IMR-90 (cell line): ENCODE results near the gene MACF1. TPM values are rescaled to one million over a fixed set of nuclear protein-coding genes. Genes with fewer than 3 reads are reported as not detected.

ENCODE experiments used
- ATAC-seq: fragments of 200-7000 bp; cut with Tn5 transposase; 2 replicates; pipeline ENCODE4 v1.9.1; 2020; ENCODE audit warnings: low read depth, mild to moderate bottlenecking, moderate library complexity
- BruUV-seq: library from RNA; stranded (reverse); fragments of 400-500 nt; replicated peaks from 2 replicates; lab custom pipeline; 2021; lab: Mats Ljungman, UMichigan
- CTCF ChIA-PET: fragments of 300-600 bp; formaldehyde crosslinking; extraction: SDS; loops from one replicate; lab custom pipeline; 2021; ENCODE audit warnings: antibody characterized with exemption; lab: Yijun Ruan, JAX
- POLR2A ChIA-PET: fragments of 300-600 bp; sonication (Branson Sonifier 250); formaldehyde crosslinking; loops from one replicate; lab custom pipeline; 2022; ENCODE audit warnings: antibody characterized with exemption; ENCODE audit not compliant: unreplicated experiment; lab: Charles Lee
- DNase-seq: peaks from one replicate; pipeline ENCODE4 v3.0.0; 2013
- H2AFZ ChIP-seq: replicated peaks from 2 replicates; pipeline ENCODE3; 2013; ENCODE audit warnings: low read length, mild to moderate bottlenecking; ENCODE audit not compliant: poor library complexity
- H2AK5ac ChIP-seq: 2 replicates; pipeline ENCODE4 v1.6.1; 2013; ENCODE audit warnings: low read depth, low read length, inconsistent platforms
- H2AK9ac ChIP-seq: replicated peaks from 2 replicates; pipeline ENCODE3; 2013; ENCODE audit warnings: mild to moderate bottlenecking, low read depth, low read length, moderate library complexity; ENCODE audit not compliant: poor library complexity
- H2BK120ac ChIP-seq: 2 replicates; pipeline ENCODE4 v1.6.1; 2013; ENCODE audit warnings: low read depth, low read length, inconsistent platforms
- H2BK15ac ChIP-seq: 3 replicates; pipeline ENCODE4 v1.6.1; 2013; ENCODE audit warnings: low read depth, low read length, inconsistent platforms
- H2BK20ac ChIP-seq: 2 replicates; pipeline ENCODE4 v1.6.1; 2013; ENCODE audit warnings: low read depth, mild to moderate bottlenecking, inconsistent platforms, low read length, moderate library complexity
- H2BK5ac ChIP-seq: 2 replicates; pipeline ENCODE4 v1.6.1; 2013; ENCODE audit warnings: mild to moderate bottlenecking, low read depth, low read length, inconsistent platforms; ENCODE audit not compliant: poor library complexity, severe bottlenecking
- H3K14ac ChIP-seq: replicated peaks from 2 replicates; pipeline ENCODE4 v1.6.1; 2013; ENCODE audit warnings: low read depth, low read length, inconsistent platforms
- H3K18ac ChIP-seq: 2 replicates; pipeline ENCODE4 v1.6.1; 2013; ENCODE audit warnings: low read depth, low read length, control low read depth
- H3K23ac ChIP-seq: 2 replicates; pipeline ENCODE4 v1.6.1; 2013; ENCODE audit warnings: low read depth, low read length, inconsistent platforms
- H3K27ac ChIP-seq: 2 replicates; pipeline ENCODE4 v1.5.1; 2013; ENCODE audit warnings: mild to moderate bottlenecking, control low read depth, low read length; ENCODE audit not compliant: insufficient read depth
- H3K27me3 ChIP-seq: 2 replicates; pipeline ENCODE4 v1.6.1; 2013; ENCODE audit warnings: low read length; ENCODE audit not compliant: control insufficient read depth, insufficient read depth
- H3K36me3 ChIP-seq: 2 replicates; pipeline ENCODE4 v1.6.1; 2013; ENCODE audit warnings: low read length, mixed read lengths; ENCODE audit not compliant: control insufficient read depth, insufficient read depth
- H3K4ac ChIP-seq: 2 replicates; pipeline ENCODE4 v1.6.1; 2013; ENCODE audit warnings: low read depth, low read length, inconsistent platforms
- H3K4me1 ChIP-seq: 2 replicates; pipeline ENCODE4 v1.6.1; 2013; ENCODE audit warnings: low read length, mixed read lengths; ENCODE audit not compliant: control insufficient read depth, insufficient read depth
- H3K4me2 ChIP-seq: 2 replicates; pipeline ENCODE4 v1.6.1; 2013; ENCODE audit warnings: low read depth, mild to moderate bottlenecking, control low read depth, low read length, moderate library complexity
- H3K4me3 ChIP-seq: 2 replicates; pipeline ENCODE4 v1.5.1; 2013; ENCODE audit warnings: low read depth, mild to moderate bottlenecking, control low read depth, low read length, moderate library complexity; ENCODE audit not compliant: insufficient read depth
- H3K56ac ChIP-seq: 2 replicates; pipeline ENCODE4 v1.6.1; 2013; ENCODE audit warnings: low read length, inconsistent platforms; ENCODE audit not compliant: insufficient read depth; ENCODE audit errors: extremely low read depth
- H3K79me1 ChIP-seq, 2 experiments: 2 replicates each; pipeline ENCODE4 v1.6.1; 2013; ENCODE audit warnings: low read length in 2 of 2, inconsistent platforms in 1 of 2, low read depth in 1 of 2
- H3K9ac ChIP-seq: 2 replicates; pipeline ENCODE4 v1.6.1; 2013; ENCODE audit warnings: low read depth, low read length, control low read depth
- H3K9me1 ChIP-seq: 2 replicates; pipeline ENCODE4 v1.6.1; 2013; ENCODE audit warnings: low read length, inconsistent platforms; ENCODE audit not compliant: insufficient read depth
- H3K9me3 ChIP-seq: 2 replicates; pipeline ENCODE4 v1.6.1; 2013; ENCODE audit warnings: low read length; ENCODE audit not compliant: control insufficient read depth, insufficient read depth
- H4K20me1 ChIP-seq: 2 replicates; pipeline ENCODE4 v1.6.1; 2013; ENCODE audit warnings: low read length, inconsistent platforms; ENCODE audit not compliant: insufficient read depth
- H4K5ac ChIP-seq: 2 replicates; pipeline ENCODE4 v1.6.1; 2013; ENCODE audit warnings: mild to moderate bottlenecking, low read depth, low read length, control low read depth
- H4K8ac ChIP-seq, 2 experiments: 2 replicates each; pipeline ENCODE4 v1.6.1; 2013; ENCODE audit warnings: low read depth in 2 of 2, low read length in 2 of 2, control low read depth in 1 of 2, inconsistent platforms in 1 of 2
- H4K91ac ChIP-seq: 2 replicates; pipeline ENCODE4 v1.6.1; 2013; ENCODE audit warnings: low read depth, low read length, inconsistent platforms; ENCODE audit not compliant: insufficient read depth
- ELK1 ChIP-seq: fragments of 150-350 bp; IDR thresholded peaks from 2 replicates; pipeline ENCODE4 v1.6.1; 2016; ENCODE audit warnings: low read depth, mild to moderate bottlenecking, low read length, moderate library complexity, borderline replicate concordance
- WGBS, 2 experiments: methylation state at CpG; one replicate each; pipeline versions ENCODE4 v1.1.5 to v1.1.7; 2013; ENCODE audit warnings: missing lambda C conversion rate in 2 of 2; ENCODE audit not compliant: insufficient read length in 1 of 2; ENCODE audit errors: extremely low coverage in 2 of 2; 5-methylcytosine and 5-hydroxymethylcytosine counted together
- dilution Hi-C: fragments of 300-500 bp; cut with HindIII; formaldehyde crosslinking; loops from one replicate; pipeline ENCODE4 v1.14.3; 2018; ENCODE audit warnings: low sequenced_read_pairs; ENCODE audit not compliant: unreplicated experiment
- in situ Hi-C: fragments of 300-500 bp; cut with MboI; formaldehyde crosslinking; loops from 3 replicates; pipeline ENCODE4 v1.14.3; 2019; ENCODE audit warnings: low sequenced_read_pairs, inconsistent platforms, mixed read lengths
- intact Hi-C: fragments of 100-400 bp; cut with micrococcal nuclease; formaldehyde crosslinking; loops from 2 replicates; pipeline ENCODE4 v1.10.0; 2022
- polyA plus RNA-seq, 3 experiments: library from polyadenylated mRNA; depleted of rRNA; stranded (reverse); fragments of >200 nt; gene quantifications; 2 replicates each; pipeline ENCODE4 v1.2.3, GENCODE V29; 2012; ENCODE audit warnings: low replicate concordance in 1 of 3
- total RNA-seq: library from RNA; depleted of rRNA; stranded (reverse); fragments of >200 nt; gene quantifications from 2 replicates; pipeline ENCODE4 v1.2.3, GENCODE V29; 2012

The MACF1 gene
- total and polyA plus RNA-seq, 2 of the 4 experiments (the other 2 are of a cell fraction): 67.6 to 369 TPM

GRCh38 chr1:39210649-39211048 lies 6.2 kb downstream of the MACF1 start:
- Histone ChIP-seq H2AK9ac (no peak overlapping the region), H4K5ac (no peak overlapping the region), H3K4me3 (no peak overlapping the region), H3K27ac (no peak overlapping the region), H4K20me1 (peaks cover 53% of the 10 kb centered on the region), H3K4me2 (no peak overlapping the region), H2AK5ac (no peak overlapping the region), H3K9me1 (peaks cover 19% of the 10 kb centered on the region), H3K4ac (no peak overlapping the region), H3K36me3 (0 out of 2 replicates have a peak, but pooled peaks cover 2% of the 10 kb centered on the region), H3K14ac (no peak overlapping the region), H2AFZ (no peak overlapping the region), H3K9ac (no peak overlapping the region), H2BK120ac (no peak overlapping the region), H2BK5ac (no peak overlapping the region), H4K8ac (no peak overlapping the region), H2BK20ac (no peak overlapping the region), H3K56ac (no peak overlapping the region), H2BK15ac (no peak overlapping the region), H3K27me3 (no peaks in the 10 kb centered on the region), H3K79me1 (peaks cover 21 to 56% of the 10 kb centered on the region in 2 experiments), H3K23ac (no peak overlapping the region), H4K91ac (no peak overlapping the region), H3K4me1 (peaks cover 27% of the 10 kb centered on the region), H3K9me3 (no peaks in the 10 kb centered on the region), H3K18ac (no peak overlapping the region)
- ATAC-seq (no peak), DNase-seq (no peak)
- BruUV-seq: no TSS peak
- WGBS, 2 experiments: no CpG with 5 or more reads among the region's 3 CpGs
- in situ Hi-C loops (no loop called here), intact Hi-C loops (no loop called here), dilution Hi-C loops (no loop called here)
- TF ChIP-seq ELK1: no peak
- ChIA-PET POLR2A (no interaction called here), CTCF (interaction anchor here (0.6 kb wide), 1 partner anchor 57 kb away, joined by 5 read pairs; no protein-coding TSS in a partner anchor)
